ENCODE measurements around the gene PCDHA6. TPM values are rescaled to one million over a fixed set of nuclear protein-coding genes. Genes with fewer than 3 reads are reported as not detected.
"Not testable (repeated sequence)": the region's sequence is repeated elsewhere in the genome, so short reads cannot be mapped to it uniquely, and the experiment has no call there.

Gene PCDHA6
- total RNA-seq, 1 donor from 2014 or later: 12.5 TPM

DNA sequence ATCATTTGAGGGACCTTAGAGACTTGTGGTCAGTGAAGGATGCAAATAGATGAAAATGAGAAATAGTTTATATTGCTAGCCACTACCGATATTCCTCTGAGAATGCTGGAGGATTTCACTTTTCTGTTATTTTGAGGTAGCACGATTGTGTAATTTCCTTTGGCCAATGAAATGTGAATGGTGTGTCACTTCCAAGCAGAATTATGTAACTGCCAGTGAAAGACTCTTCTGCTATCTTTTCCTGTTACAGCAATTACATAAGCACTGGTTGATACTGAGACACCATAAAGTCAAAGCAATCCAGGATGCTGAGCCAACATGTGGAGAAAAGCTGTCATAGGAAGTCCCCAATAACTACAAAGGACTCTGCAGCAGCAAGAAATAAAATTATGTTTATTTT lies 36.7 kb upstream of the PCDHA6 start:
- Mint-ChIP-seq H3K4me3 (ENCODE audit: low read depth) (no peak overlapping the region), H3K36me3 (ENCODE audit: insufficient read depth) (peaks cover 14% of the 10 kb centered on the region), H3K27me3 (no peaks in the 10 kb centered on the region), H3K9me3 (ENCODE audit: low read depth) (peaks cover 21% of the 10 kb centered on the region), H3K27ac (no peak overlapping the region), H3K4me1 (ENCODE audit: low read depth) (no peaks in the 10 kb centered on the region)
- TF ChIP-seq, protein P1, sequence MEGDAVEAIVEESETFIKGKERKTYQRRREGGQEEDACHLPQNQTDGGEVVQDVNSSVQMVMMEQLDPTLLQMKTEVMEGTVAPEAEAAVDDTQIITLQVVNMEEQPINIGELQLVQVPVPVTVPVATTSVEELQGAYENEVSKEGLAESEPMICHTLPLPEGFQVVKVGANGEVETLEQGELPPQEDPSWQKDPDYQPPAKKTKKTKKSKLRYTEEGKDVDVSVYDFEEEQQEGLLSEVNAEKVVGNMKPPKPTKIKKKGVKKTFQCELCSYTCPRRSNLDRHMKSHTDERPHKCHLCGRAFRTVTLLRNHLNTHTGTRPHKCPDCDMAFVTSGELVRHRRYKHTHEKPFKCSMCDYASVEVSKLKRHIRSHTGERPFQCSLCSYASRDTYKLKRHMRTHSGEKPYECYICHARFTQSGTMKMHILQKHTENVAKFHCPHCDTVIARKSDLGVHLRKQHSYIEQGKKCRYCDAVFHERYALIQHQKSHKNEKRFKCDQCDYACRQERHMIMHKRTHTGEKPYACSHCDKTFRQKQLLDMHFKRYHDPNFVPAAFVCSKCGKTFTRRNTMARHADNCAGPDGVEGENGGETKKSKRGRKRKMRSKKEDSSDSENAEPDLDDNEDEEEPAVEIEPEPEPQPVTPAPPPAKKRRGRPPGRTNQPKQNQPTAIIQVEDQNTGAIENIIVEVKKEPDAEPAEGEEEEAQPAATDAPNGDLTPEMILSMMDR (IDR thresholded peaks at IDR 0.05; ENCODE audit: unreplicated experiment): no peak
- no peak for DNase-seq (ENCODE audit: low spot score, unreplicated experiment)

GRCh38 chr5:140794595-140795258 lies 33.0 kb upstream of the PCDHA6 start, which contains the start of gene PCDHA2:
PCDHA2 (plus strand) TSS chr5:140794852.
- peaks cover 20% of the 10 kb centered on the region for H3K9me3 Mint-ChIP-seq (ENCODE audit: low read depth)
- peak within 1 kb of the TSS; percentile 80 for H3K4me3 Mint-ChIP-seq (ENCODE audit: low read depth)
- no peaks in the 10 kb centered on the region for H3K27me3 Mint-ChIP-seq
- H3K4me1 Mint-ChIP-seq (ENCODE audit: low read depth): no peaks in the 10 kb centered on the region
- peak within 1 kb of the TSS; percentile 88 for H3K27ac Mint-ChIP-seq
- DNase-seq (ENCODE audit: low spot score, unreplicated experiment): no peak
- TF ChIP-seq, protein P1 (IDR thresholded peaks at IDR 0.05; ENCODE audit: unreplicated experiment): peak; percentile 48
- peaks cover 24% of the 10 kb centered on the region for H3K36me3 Mint-ChIP-seq (ENCODE audit: insufficient read depth)

DNA sequence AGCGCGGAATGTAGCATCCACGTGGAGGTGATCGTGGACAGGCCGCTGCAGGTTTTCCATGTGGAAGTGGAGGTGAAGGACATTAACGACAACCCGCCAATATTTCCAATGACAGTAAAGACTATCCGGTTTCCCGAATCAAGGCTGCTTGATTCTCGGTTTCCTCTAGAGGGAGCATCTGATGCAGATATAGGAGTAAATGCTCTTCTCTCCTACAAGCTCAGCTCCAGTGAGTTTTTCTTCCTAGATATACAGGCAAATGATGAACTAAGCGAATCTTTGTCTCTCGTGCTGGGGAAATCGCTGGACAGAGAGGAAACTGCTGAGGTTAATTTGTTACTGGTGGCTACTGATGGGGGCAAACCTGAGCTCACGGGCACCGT lies 32.5 kb upstream of the PCDHA6 start:
- no peak for DNase-seq (ENCODE audit: low spot score, unreplicated experiment)
- TF ChIP-seq, protein P1 (IDR thresholded peaks at IDR 0.05; ENCODE audit: unreplicated experiment): peak; percentile 29
- Mint-ChIP-seq H3K36me3 (ENCODE audit: insufficient read depth) (peaks cover 27% of the 10 kb centered on the region), H3K9me3 (ENCODE audit: low read depth) (peaks cover 24% of the 10 kb centered on the region), H3K27ac (peak overlapping the region; percentile 88), H3K27me3 (no peaks in the 10 kb centered on the region), H3K4me1 (ENCODE audit: low read depth) (no peaks in the 10 kb centered on the region), H3K4me3 (ENCODE audit: low read depth) (peak overlapping the region; percentile 80)

DNA sequence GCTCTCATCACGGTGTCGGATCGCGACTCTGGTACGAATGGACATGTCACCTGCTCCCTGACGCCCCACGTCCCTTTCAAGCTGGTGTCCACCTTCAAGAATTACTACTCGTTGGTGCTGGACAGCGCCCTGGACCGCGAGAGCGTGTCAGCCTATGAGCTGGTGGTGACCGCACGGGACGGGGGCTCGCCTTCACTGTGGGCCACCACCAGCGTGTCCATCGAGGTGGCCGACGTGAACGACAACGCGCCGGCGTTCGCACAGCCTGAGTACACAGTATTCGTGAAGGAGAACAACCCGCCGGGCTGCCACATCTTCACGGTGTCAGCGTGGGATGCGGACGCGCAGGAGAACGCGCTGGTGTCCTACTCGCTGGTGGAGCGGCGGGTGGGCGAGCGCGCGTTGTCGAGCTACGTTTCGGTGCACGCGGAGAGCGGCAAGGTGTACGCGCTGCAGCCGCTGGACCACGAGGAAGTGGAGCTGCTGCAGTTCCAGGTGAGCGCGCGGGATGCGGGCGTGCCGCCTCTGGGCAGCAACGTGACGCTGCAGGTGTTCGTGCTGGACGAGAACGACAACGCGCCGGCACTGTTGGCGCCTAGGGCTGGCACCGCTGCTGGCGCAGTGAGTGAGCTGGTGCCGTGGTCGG lies 31.6 kb upstream of the PCDHA6 start:
- not testable (repeated sequence) for DNase-seq (ENCODE audit: low spot score, unreplicated experiment); H3K4me1 Mint-ChIP-seq (ENCODE audit: low read depth); H3K27ac Mint-ChIP-seq; H3K27me3 Mint-ChIP-seq; H3K4me3 Mint-ChIP-seq (ENCODE audit: low read depth)
- Mint-ChIP-seq H3K9me3 (ENCODE audit: low read depth) (peaks cover 28% of the 10 kb centered on the region), H3K36me3 (ENCODE audit: insufficient read depth) (peaks cover 35% of the 10 kb centered on the region)

- DNase-seq (ENCODE audit: low spot score, unreplicated experiment): no peak
- Mint-ChIP-seq H3K27ac (no peak overlapping the region), H3K27me3 (no peaks in the 10 kb centered on the region), H3K9me3 (ENCODE audit: low read depth) (peaks cover 31% of the 10 kb centered on the region), H3K36me3 (ENCODE audit: insufficient read depth) (peaks cover 40% of the 10 kb centered on the region), H3K4me1 (ENCODE audit: low read depth) (no peaks in the 10 kb centered on the region), H3K4me3 (ENCODE audit: low read depth) (no peak overlapping the region)
- TF ChIP-seq, protein P1 (IDR thresholded peaks at IDR 0.05; ENCODE audit: unreplicated experiment): no peak
Observed at GRCh38 chr5:140796718-140797095, 31.1 kb upstream of the PCDHA6 start.
